SK-N-MC (cell line): ENCODE measurements around the gene MTG1.

Experiments used
- DNase-seq: peaks from one replicate; pipeline ENCODE4 v3.0.0-alpha.2; 2011; ENCODE audit warnings: low read depth, low spot score
- H3K27ac ChIP-seq: fragments of 200-600 bp; sonication (generic); 2 replicates; pipeline ENCODE4 v1.5.1; 2016; ENCODE audit warnings: mixed run types
- H3K36me3 ChIP-seq: fragments of 200-600 bp; sonication (generic); 2 replicates; pipeline ENCODE4 v1.6.1; 2017; ENCODE audit warnings: antibody characterized with exemption, low read length, mixed read lengths; ENCODE audit not compliant: insufficient read depth
- H3K4me3 ChIP-seq: fragments of 200-600 bp; sonication (generic); 2 replicates; pipeline ENCODE4 v1.5.1; 2016
- H3K9ac ChIP-seq: fragments of 200-600 bp; sonication (generic); 2 replicates; pipeline ENCODE4 v1.8.0; 2017; ENCODE audit warnings: mixed run types, mixed read lengths; ENCODE audit not compliant: insufficient read length
- H3K9me3 ChIP-seq: fragments of 200-600 bp; sonication (generic); 2 replicates; pipeline ENCODE4 v1.6.1; 2017; ENCODE audit warnings: low read depth, mild to moderate bottlenecking, antibody characterized with exemption, low read length, moderate library complexity, mixed read lengths
- EZH2 ChIP-seq: fragments of 200-600 bp; sonication (generic); IDR thresholded peaks from one replicate; pipeline ENCODE4 v1.6.1; 2017; ENCODE audit warnings: antibody characterized with exemption
- FOXP2 ChIP-seq: optimal IDR thresholded peaks from 2 replicates; pipeline ENCODE3; 2011; ENCODE audit warnings: mild to moderate bottlenecking, moderate library complexity; ENCODE audit not compliant: insufficient read depth; ENCODE audit errors: extremely low read length, control extremely low read depth
- POLR2AphosphoS5 ChIP-seq: IDR thresholded peaks from 2 replicates; pipeline ENCODE4 v1.6.1; 2012; ENCODE audit warnings: mild to moderate bottlenecking, low read depth, low read length, borderline replicate concordance

The MTG1 gene

DNA sequence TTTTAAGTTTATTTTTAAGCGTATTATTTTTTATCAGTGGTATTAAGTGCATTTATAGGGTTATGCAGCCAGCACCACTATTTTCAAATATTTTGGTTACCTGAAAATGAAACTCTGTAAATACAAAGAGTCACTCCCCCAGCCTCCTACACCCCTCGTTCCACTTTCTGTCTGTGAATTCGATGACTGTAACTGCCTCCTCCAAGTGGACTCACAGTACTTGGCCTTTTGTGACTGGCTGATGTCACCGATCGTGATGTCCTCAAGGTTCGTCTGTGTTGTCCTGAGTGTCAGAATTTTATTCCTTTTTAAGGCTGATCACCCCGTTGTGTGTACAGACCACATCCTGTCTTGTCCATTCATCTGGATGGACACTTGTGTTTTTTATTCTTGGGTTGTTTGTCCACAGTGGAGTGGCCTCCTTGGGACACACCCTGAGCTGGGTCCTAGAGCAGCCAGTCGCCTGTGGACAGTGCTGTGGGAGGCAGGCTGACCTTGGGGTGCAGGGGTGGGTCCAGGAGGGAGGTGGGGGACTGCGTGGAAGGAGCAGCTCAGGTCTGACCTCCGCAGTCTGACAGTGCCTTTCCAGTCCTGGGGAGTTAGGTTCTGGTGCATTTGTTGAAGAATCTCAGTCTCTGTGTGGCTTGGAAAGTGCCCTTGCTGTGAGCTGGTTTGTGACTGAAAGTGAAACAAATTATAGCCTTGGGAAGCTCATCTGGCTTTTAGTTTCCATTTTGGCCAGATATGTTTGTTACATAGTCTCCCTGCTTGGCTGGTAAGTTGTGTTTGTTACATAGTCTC, 6.9 kb downstream of the MTG1 start:
- H3K4me3 ChIP-seq, result no peak overlapping the region
- H3K9ac ChIP-seq, result no peak overlapping the region
- H3K27ac ChIP-seq, result no peak overlapping the region
- DNase-seq, result no peak
- no peaks in the 10 kb centered on the region for H3K9me3 ChIP-seq
- TF ChIP-seq FOXP2 (no peak), EZH2 (no peak), POLR2AphosphoS5 (no peak)
- H3K36me3 ChIP-seq, result peaks cover 21% of the 10 kb centered on the region; the same call in 1 of the 2 replicates

GRCh38 chr10:133401500-133401899, 7.5 kb downstream of the MTG1 start:
- no peak overlapping the region for H3K27ac ChIP-seq
- no peaks in the 10 kb centered on the region for H3K9me3 ChIP-seq
- no peak for DNase-seq
- peaks cover 21% of the 10 kb centered on the region; the same call in 1 of the 2 replicates for H3K36me3 ChIP-seq
- no peak for TF ChIP-seq POLR2AphosphoS5
- TF ChIP-seq EZH2, result no peak
- no peak for TF ChIP-seq FOXP2
- no peak overlapping the region for H3K9ac ChIP-seq
- no peak overlapping the region for H3K4me3 ChIP-seq

GRCh38 chr10:133401981-133402725, 8.2 kb downstream of the MTG1 start:
- Histone ChIP-seq H3K36me3 (peaks cover 27% of the 10 kb centered on the region; the same call in 1 of the 2 replicates), H3K9ac (no peak overlapping the region), H3K4me3 (no peak overlapping the region), H3K27ac (no peak overlapping the region), H3K9me3 (no peaks in the 10 kb centered on the region)
- no peak for TF ChIP-seq EZH2
- no peak for TF ChIP-seq FOXP2
- no peak for TF ChIP-seq POLR2AphosphoS5
- no peak for DNase-seq

- TF ChIP-seq EZH2 (no peak), FOXP2 (no peak), POLR2AphosphoS5 (no peak)
- Histone ChIP-seq H3K36me3 (peaks cover 34% of the 10 kb centered on the region), H3K27ac (no peak overlapping the region), H3K9ac (no peak overlapping the region), H3K4me3 (no peak overlapping the region), H3K9me3 (no peaks in the 10 kb centered on the region)
- DNase-seq, result no peak
Measured at GRCh38 chr10:133403359-133403758, 9.4 kb downstream of the MTG1 start.

DNA sequence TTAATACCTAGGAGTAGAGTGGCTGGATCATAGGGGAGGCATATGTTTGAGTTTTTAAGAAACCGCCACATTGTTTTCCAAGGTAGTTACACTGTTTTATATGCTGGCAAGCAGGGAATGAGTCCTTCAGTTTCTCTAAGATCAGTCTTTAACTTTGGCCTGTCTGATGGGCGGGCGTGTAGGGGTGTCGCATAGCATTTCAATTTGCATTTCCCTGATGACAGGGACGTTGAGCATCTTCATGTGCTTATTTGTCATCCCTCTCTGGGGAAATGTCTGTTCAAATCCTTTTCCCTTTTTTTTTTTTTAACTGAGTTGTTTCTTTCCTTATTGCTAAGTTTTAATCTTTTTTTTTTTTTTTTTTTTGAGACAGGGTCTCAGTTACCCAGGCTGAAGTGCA, 9.8 kb downstream of the MTG1 start:
- Histone ChIP-seq H3K4me3 (no peak overlapping the region), H3K27ac (no peak overlapping the region), H3K9ac (no peak overlapping the region), H3K36me3 (peaks cover 35% of the 10 kb centered on the region), H3K9me3 (no peaks in the 10 kb centered on the region)
- DNase-seq, result no peak
- no peak for TF ChIP-seq EZH2
- no peak for TF ChIP-seq POLR2AphosphoS5
- TF ChIP-seq FOXP2, result no peak

DNA sequence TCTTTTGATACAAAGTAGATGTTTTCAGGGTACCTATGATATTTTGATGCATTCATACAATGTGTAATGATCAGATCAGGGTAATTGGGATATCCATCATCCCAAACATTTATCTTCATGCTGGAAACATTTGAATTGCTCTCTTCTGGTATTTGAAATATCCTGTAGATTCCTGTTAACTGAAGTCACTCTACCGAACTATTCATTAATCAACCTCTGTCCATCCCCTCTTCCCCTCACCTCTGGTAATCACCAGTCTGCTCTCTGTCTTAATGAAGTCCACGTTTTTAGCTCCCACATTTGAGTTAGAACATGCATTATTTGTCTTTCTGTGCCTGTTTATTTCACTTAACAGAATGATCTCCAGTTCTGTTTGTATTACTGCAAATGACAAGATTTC, 11.3 kb downstream of the MTG1 start:
- Histone ChIP-seq H3K4me3 (no peak overlapping the region), H3K27ac (no peak overlapping the region), H3K36me3 (peaks cover 48% of the 10 kb centered on the region), H3K9me3 (no peaks in the 10 kb centered on the region), H3K9ac (no peak overlapping the region)
- DNase-seq, result no peak
- TF ChIP-seq FOXP2, result no peak
- no peak for TF ChIP-seq POLR2AphosphoS5
- no peak for TF ChIP-seq EZH2

DNA sequence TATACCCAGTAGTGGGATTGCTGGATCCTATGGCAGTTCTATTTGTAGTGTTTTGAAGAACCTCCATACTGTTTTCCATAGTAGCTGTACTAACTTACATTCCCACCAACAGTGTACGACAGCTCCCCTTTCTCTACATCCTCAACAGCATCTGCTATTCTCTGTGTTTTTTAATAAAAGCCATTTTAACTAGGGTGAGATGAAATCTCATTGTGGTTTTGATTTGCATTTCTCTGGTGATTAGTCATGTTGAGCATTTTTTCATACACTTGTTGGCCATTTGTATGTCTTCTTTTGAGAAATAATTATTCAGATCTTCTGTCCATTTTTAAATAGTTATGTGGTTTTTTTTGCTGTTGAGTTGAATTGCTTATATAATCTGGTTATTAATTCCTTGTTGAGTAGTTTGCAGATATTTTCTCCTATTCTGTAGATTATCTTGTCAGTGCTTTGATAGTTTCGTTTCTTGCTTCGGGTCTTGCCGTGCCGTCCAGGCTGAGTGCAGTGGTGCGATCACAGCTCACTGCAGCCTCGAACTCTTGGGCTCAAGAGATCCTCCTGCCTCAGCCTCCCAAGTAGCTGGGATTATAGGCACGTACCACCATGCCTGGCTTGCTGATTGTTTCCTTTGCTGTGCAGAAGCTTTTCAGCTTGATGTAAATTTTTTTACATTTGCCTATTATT, 12.0 kb downstream of the MTG1 start:
- H3K4me3 ChIP-seq, result no peak overlapping the region
- no peaks in the 10 kb centered on the region for H3K9me3 ChIP-seq
- DNase-seq, result no peak
- H3K9ac ChIP-seq, result no peak overlapping the region
- peaks cover 55% of the 10 kb centered on the region for H3K36me3 ChIP-seq
- no peak overlapping the region for H3K27ac ChIP-seq
- no peak for TF ChIP-seq POLR2AphosphoS5
- no peak for TF ChIP-seq FOXP2
- TF ChIP-seq EZH2, result no peak
